Astrocyte of the spinal cord (primary cell): ENCODE results near the gene RXYLT1.
"Not testable (repeated sequence)": the region's sequence is repeated elsewhere in the genome, so short reads cannot be mapped to it uniquely, and the experiment has no call there.

Experiments used
- DNase-seq: peaks from one replicate; pipeline ENCODE4 v3.0.0; 2011; ENCODE audit warnings: low read depth, low spot score
- H3K4me3 ChIP-seq: 2 replicates; pipeline ENCODE4 v1.5.1; 2011; ENCODE audit warnings: low read depth, mild to moderate bottlenecking, low read length, moderate library complexity
- CTCF ChIP-seq: IDR thresholded peaks from 2 replicates; pipeline ENCODE4 v1.5.1; 2012; ENCODE audit warnings: low read depth, mild to moderate bottlenecking, low read length, inconsistent platforms
- in situ Hi-C: cut with HindIII; loops from 2 replicates; pipeline ENCODE4 v1.10.0; 2017; ENCODE audit warnings: low sequenced_read_pairs

The RXYLT1 gene

DNA sequence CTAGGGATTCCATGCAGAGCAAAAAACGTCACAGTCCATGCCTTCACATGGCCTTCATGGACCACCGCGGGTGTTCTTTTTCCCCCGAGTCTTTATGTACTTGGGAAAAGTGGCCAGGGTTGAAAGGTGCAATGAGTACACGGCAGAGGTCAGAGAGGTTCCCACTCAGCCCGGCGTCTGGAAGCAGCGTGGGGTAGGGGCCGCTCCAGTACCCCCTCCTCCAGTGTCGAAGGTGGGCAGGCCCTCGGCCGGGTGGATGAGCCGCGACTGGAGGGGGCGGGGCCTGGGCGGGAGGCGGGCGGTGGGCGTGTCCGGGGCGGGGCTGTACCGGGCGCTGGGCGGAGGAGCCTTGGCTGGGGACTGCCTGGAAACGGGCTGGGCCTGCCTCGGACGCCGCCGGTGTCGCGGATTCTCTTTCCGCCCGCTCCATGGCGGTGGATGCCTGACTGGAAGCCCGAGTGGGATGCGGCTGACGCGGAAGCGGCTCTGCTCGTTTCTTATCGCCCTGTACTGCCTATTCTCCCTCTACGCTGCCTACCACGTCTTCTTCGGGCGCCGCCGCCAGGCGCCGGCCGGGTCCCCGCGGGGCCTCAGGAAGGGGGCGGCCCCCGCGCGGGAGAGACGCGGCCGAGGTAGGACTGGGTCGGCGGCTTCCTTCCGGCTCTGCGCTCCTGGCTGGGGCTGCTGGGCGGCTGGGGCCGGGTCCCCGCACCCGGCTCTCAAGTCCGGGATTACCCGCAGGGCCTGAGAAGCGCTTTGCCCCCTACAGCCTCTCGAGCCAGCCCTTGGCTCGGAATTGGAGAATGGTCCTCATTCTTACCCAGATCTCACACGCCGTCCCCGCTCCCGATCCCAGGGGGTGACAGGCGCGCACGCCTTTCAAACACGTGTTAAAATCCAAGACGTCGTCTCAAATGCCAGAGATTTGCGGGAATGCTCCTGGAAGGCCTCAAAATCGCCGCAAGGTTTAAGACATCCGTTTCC, at the start of gene RXYLT1:
Gene RXYLT1 (plus strand): TSS at position 412 of the 984 bp plus-strand sequence. CDS start 52 bp downstream, at position 464.
- peak; percentile 81 for DNase-seq
- in situ Hi-C loops: no loop called here
- no peak for TF ChIP-seq CTCF

DNA sequence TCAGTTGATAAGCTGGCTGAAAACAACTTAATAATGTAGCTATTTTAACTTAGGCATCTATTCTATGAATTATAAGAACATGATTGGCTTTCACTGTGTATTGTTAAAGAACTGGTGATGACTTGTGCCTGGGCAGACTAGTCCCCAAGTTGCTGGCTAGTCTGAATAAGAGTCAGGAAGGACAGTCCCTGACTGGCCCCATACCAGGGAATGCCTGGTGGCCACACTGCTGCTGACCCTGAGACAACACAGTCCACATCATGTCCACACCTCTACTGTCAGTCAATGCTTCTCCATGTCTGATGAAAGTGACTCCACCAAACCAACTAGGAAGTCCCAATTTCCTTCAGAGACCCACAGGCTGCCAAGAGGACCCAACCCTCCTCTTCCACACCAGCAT, 46.9 kb upstream of the RXYLT1 start:
- H3K4me3 ChIP-seq, in situ Hi-C loops, DNase-seq: not testable (repeated sequence)

More for the DNA sequence above, at the start of gene RXYLT1:
- peak within 1 kb of the TSS; percentile 78 for H3K4me3 ChIP-seq

- DNase-seq, in situ Hi-C loops, H3K4me3 ChIP-seq: not testable (repeated sequence)
Measured at GRCh38 chr12:63733585-63733984, 46.1 kb upstream of the RXYLT1 start.

- DNase-seq, H3K4me3 ChIP-seq, in situ Hi-C loops: not testable (repeated sequence)
Measured at GRCh38 chr12:63740551-63740950, 39.2 kb upstream of the RXYLT1 start.

DNA sequence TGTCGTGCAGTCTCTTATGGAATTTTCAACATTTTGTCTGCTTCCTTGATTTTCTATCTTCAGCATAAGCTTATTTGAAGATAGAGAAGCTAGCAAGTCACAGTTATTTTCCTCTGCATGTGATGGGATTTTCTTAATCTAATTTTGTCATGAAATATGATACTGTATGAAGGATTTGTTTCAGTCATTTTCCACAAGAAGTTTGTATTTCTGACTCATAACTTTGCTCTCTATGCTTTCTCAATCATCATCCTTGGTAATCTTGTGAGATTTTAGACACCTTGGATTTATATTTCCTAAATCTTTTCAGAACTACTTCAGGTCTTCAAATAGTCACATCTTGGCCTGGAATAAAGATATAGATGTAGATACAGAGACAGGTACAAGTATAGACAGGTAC, 38.3 kb upstream of the RXYLT1 start:
- DNase-seq, in situ Hi-C loops: not testable (repeated sequence)

GRCh38 chr12:63744110-63744509, 35.6 kb upstream of the RXYLT1 start:
- in situ Hi-C loops, H3K4me3 ChIP-seq, DNase-seq: not testable (repeated sequence)

More for the DNA sequence above, 38.3 kb upstream of the RXYLT1 start:
- not testable (repeated sequence) for H3K4me3 ChIP-seq

DNA sequence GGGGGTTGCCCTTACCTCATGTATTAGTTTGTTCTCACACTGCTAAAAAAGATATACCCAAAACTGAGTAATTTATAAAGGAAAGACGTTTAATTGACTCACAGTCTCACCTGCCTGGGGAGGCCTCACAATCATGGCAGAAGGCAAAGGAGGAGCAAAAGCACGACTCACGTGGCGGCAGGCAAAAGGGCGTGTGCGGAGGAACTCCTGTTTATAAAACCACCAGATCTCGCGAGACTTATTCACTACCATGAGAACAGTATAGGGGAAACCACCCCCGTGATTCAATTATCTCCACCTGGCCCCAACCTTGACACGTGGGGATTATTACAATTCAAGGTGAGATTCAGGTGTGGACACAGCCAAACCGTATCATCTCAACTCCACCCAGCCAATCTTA, 33.2 kb upstream of the RXYLT1 start:
- in situ Hi-C loops, H3K4me3 ChIP-seq, DNase-seq: not testable (repeated sequence)

DNA sequence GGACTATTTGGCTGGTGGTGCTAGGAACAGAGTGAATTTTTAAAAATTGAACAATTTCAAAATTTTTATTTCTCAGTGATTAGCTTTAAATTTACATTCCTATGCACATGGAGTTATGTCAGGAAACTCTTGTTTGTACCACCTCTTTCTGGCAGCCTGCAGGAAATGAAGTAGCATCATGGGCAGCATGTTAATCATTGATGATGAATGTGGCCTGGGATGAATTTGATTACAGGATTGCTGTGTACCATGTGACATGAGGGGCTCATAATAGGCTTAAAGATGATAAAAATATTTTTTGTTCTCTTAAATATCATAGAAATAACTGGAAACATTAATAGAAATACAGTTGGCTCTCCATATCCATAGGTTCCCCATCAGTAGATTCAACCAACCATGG, 32.6 kb upstream of the RXYLT1 start:
- in situ Hi-C loops, DNase-seq, H3K4me3 ChIP-seq: not testable (repeated sequence)

GRCh38 chr12:63747553-63747952, 32.2 kb upstream of the RXYLT1 start:
- no peak for DNase-seq
- in situ Hi-C loops: no loop called here
- no peak overlapping the region for H3K4me3 ChIP-seq
- TF ChIP-seq CTCF: no peak

GRCh38 chr12:63752283-63752682, 27.4 kb upstream of the RXYLT1 start:
- no peak overlapping the region for H3K4me3 ChIP-seq
- no peak for DNase-seq
- in situ Hi-C loops: no loop called here
- TF ChIP-seq CTCF: no peak
